GM19193 (cell line): ENCODE data around the gene FXN.

Source experiments
- POLR2A ChIP-seq: IDR thresholded peaks from 4 replicates; pipeline ENCODE4 v1.6.1; 2011; ENCODE audit not compliant: insufficient read depth, insufficient read length; ENCODE audit errors: extremely low read depth

Gene FXN

GRCh38 chr9:69044240-69045219 lies 9.0 kb downstream of the FXN start:
- no peak for TF ChIP-seq POLR2A

- TF ChIP-seq POLR2A: no peak
These were observed 10.3 kb downstream of the FXN start for GRCh38 chr9:69045821-69046220.

- TF ChIP-seq POLR2A: no peak
These were observed 11.2 kb downstream of the FXN start for GRCh38 chr9:69046723-69047122.

GRCh38 chr9:69047371-69047770 lies 11.8 kb downstream of the FXN start:
- TF ChIP-seq POLR2A: no peak

- TF ChIP-seq POLR2A: no peak
These were observed 13.5 kb downstream of the FXN start for GRCh38 chr9:69049094-69049493.

GRCh38 chr9:69054989-69055388 lies 19.4 kb downstream of the FXN start:
- no peak for TF ChIP-seq POLR2A

- no peak for TF ChIP-seq POLR2A
These were observed 20.8 kb downstream of the FXN start for GRCh38 chr9:69056191-69056815.

- no peak for TF ChIP-seq POLR2A
These were observed 22.5 kb downstream of the FXN start for GRCh38 chr9:69058101-69058500.

GRCh38 chr9:69060766-69061165 lies 25.2 kb downstream of the FXN start:
- TF ChIP-seq POLR2A: no peak

- no peak for TF ChIP-seq POLR2A
These were observed 26.6 kb downstream of the FXN start for GRCh38 chr9:69062195-69062594.

GRCh38 chr9:69063839-69064238 lies 28.3 kb downstream of the FXN start:
- TF ChIP-seq POLR2A: no peak

GRCh38 chr9:69065660-69066059 lies 30.1 kb downstream of the FXN start:
- no peak for TF ChIP-seq POLR2A

GRCh38 chr9:69066955-69067354 lies 31.4 kb downstream of the FXN start:
- no peak for TF ChIP-seq POLR2A

GRCh38 chr9:69070201-69070600 lies 34.6 kb downstream of the FXN start:
- TF ChIP-seq POLR2A: no peak

- no peak for TF ChIP-seq POLR2A
These were observed 35.5 kb downstream of the FXN start for GRCh38 chr9:69071059-69071458.

GRCh38 chr9:69073103-69073502 lies 37.6 kb downstream of the FXN start:
- TF ChIP-seq POLR2A: no peak
